Testis (tissue), 3 donors: ENCODE results near the gene H1-8. TPM values are rescaled to one million over a fixed set of nuclear protein-coding genes. Genes with fewer than 3 reads are reported as not detected.
A peak's percentile ranks its signal among the peaks of the same experiment; 100 is the strongest.

ENCODE experiments used
- DNase-seq: peaks from one replicate; pipeline ENCODE4 v3.0.0-alpha.2; 2019
- H3K27ac ChIP-seq, 2 donors: fragments of 200-600 bp; sonication (generic); one replicate each; pipeline ENCODE4 v1.5.1; 2019
- H3K27me3 ChIP-seq: fragments of 200-600 bp; sonication (generic); one replicate; pipeline ENCODE4 v1.5.1; 2019
- H3K36me3 ChIP-seq: fragments of 200-600 bp; sonication (generic); one replicate; pipeline ENCODE4 v1.5.1; 2017; ENCODE audit warnings: low read depth; ENCODE audit errors: missing control alignments
- H3K4me1 ChIP-seq: fragments of 200-600 bp; sonication (generic); one replicate; pipeline ENCODE4 v1.5.1; 2019
- H3K4me3 ChIP-seq, 2 donors: fragments of 200-600 bp; sonication (generic); one replicate each; pipeline ENCODE4 v1.5.1; 2017 to 2019
- H3K9me3 ChIP-seq: fragments of 200-600 bp; sonication (generic); one replicate; pipeline ENCODE4 v1.5.1; 2017
- CTCF ChIP-seq, 3 experiments: fragments of 450-650 bp in 2 of 3; fragments of 200-600 bp in 1 of 3; sonication (generic) in 1 of 3; IDR thresholded peaks; one replicate each; pipeline ENCODE4 v1.5.1; 2016 to 2019; ENCODE audit warnings: antibody characterized with exemption in 3 of 3, mild to moderate bottlenecking in 2 of 3, moderate library complexity in 1 of 3
- POLR2A ChIP-seq: fragments of 450-650 bp; IDR thresholded peaks from one replicate; pipeline ENCODE4 v1.6.1; 2017; ENCODE audit warnings: antibody characterized with exemption, mild to moderate bottlenecking, moderate library complexity
- WGBS, 2 donors: methylation state at CpG; one replicate each; pipeline ENCODE4 v1.1.5; 2018; 5-methylcytosine and 5-hydroxymethylcytosine counted together
- intact Hi-C: fragments of 100-400 bp; cut with DNase I; formaldehyde crosslinking; loops from one replicate; pipeline ENCODE4 v1.15.1; 2023; ENCODE audit warnings: low total_unique reads
- polyA plus RNA-seq: library from polyadenylated mRNA; stranded (reverse); fragments of 350-450 nt; fragmentation: Illumina TruSeq; extraction: RNeasy Lipid Tissue Mini Kit (QIAGEN cat#74804); gene quantifications from one replicate; pipeline ENCODE4 v1.2.3, GENCODE V29; 2014; ENCODE audit warnings: low read depth, low replicate concordance; ENCODE audit not compliant: insufficient read depth
- total RNA-seq, 2 donors: library from RNA; depleted of rRNA; stranded (reverse); fragments of >200 nt; gene quantifications; one replicate each; pipeline ENCODE4 v1.2.3, GENCODE V29; 2016

Gene H1-8
- total and polyA plus RNA-seq, 3 donors from 2014 or later: 4.2 to 8.6 (median 4.8) TPM

DNA sequence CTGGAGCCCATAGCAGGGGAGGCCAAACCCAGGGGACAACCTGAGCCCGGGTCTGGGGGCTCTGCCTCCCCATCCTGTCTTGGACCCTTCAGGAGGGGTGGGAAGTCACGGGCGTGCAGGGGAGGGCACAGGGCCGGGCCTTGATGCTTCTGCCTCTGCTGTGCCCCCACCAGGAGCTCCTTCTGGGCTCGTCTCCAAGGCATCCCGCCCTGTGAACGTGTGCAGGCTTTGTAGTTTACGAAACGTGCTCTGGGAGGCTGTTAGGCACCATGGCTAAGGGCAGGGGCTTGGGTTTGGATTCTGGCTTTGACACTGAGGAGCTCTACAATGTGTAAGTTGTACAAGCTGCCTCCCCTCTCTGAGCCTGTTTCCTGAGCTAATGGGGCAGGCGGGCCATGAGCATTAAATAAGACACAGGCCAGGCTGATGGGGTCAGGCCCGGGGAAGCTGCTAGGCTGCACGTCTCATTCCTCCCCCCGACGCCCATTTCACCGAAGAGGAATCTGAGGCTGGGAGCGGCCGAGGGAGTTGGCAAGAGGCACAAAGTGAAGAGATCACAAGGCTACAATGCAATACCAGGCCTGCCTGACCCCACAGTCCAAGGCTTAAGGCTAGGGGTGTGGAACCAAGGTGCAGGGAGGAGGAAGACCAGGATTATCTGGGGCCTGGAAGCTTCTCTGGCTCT is 43.9 kb downstream of the H1-8 start:
- Histone ChIP-seq H3K27me3 (no peaks in the 10 kb centered on the region), H3K27ac (no peak overlapping the region), H3K9me3 (no peaks in the 10 kb centered on the region), H3K4me1 (peaks cover 45% of the 10 kb centered on the region), H3K36me3 (no peaks in the 10 kb centered on the region), H3K4me3 (no peak overlapping the region)
- TF ChIP-seq POLR2A: no peak
- TF ChIP-seq CTCF (IDR thresholded peaks at IDR 0.05): no peak
- WGBS, 2 donors: 64 to 75% methylated on average over 8 to 17 of the region's 17 CpGs
- DNase-seq: peak; percentile 62
- intact Hi-C loops: no loop called here

DNA sequence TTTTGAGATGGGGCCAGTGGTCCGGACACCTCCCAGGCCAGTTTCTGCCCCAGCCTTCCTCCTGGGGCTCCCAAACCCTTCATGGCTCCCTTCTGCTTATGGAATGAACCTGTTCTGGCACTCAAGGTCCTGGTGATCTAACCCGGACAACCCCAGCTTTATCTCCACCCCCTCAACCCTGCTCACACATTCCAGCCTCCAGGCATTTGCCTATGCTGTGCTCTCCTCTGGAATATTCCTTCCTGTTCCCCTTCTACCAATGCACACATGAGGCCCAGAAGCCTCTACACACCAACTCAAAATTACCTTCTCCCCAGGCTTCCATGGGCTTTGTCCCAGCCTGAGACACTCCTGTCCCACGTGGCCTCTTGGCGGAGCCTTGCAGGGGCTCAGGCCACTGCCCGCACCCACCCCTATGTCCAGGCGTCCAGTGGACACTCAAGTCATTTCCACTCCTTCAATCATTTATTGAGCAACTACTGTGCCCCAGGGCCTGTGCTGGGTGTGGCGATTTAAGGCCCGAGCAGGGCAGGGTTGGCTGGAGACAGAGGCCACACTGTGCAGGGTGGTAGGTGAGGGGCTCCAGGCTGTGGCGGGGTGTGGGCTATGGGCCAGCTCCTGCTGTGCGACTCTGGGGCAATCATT is 44.7 kb downstream of the H1-8 start:
- H3K36me3 ChIP-seq: no peaks in the 10 kb centered on the region
- 86 to 88% methylated on average over 7 to 10 of the region's 10 CpGs for WGBS, 2 donors
- intact Hi-C loops: no loop called here

GRCh38 chr3:129590215-129590614 is 47.2 kb downstream of the H1-8 start:
- no peak for DNase-seq
- Histone ChIP-seq H3K9me3 (no peaks in the 10 kb centered on the region), H3K4me1 (peaks cover 74% of the 10 kb centered on the region), H3K4me3 (no peak overlapping the region), H3K27ac (peak overlapping the region in 1 of 2 donors; percentile 35), H3K36me3 (no peaks in the 10 kb centered on the region), H3K27me3 (no peaks in the 10 kb centered on the region)
- 55 to 62% methylated on average over 7 to 8 of the region's 8 CpGs for WGBS, 2 donors
- intact Hi-C loops: no loop called here
- no peak for TF ChIP-seq CTCF (IDR thresholded peaks at IDR 0.05)
- no peak for TF ChIP-seq POLR2A

More for the DNA sequence above, 44.7 kb downstream of the H1-8 start:
- Histone ChIP-seq H3K27ac (peak overlapping the region in 1 of 2 donors; percentile 36), H3K9me3 (no peaks in the 10 kb centered on the region), H3K27me3 (no peaks in the 10 kb centered on the region), H3K4me1 (peaks cover 51% of the 10 kb centered on the region), H3K4me3 (no peak overlapping the region)
- no peak for DNase-seq
- TF ChIP-seq CTCF (IDR thresholded peaks at IDR 0.05) (no peak), POLR2A (no peak)

GRCh38 chr3:129591932-129592331 is 49.0 kb downstream of the H1-8 start:
- TF ChIP-seq POLR2A (no peak), CTCF (IDR thresholded peaks at IDR 0.05) (no peak)
- intact Hi-C loops: no loop called here

More at GRCh38 chr3:129591932-129592331, 49.0 kb downstream of the H1-8 start:
- H3K27ac ChIP-seq: peak overlapping the region; percentile 86
- WGBS, 2 donors: 56 to 63% methylated on average over 7 to 8 of the region's 8 CpGs
- H3K36me3 ChIP-seq: no peaks in the 10 kb centered on the region
- peaks cover 85% of the 10 kb centered on the region for H3K4me1 ChIP-seq
- H3K4me3 ChIP-seq: no peak overlapping the region
- H3K27me3 ChIP-seq: no peaks in the 10 kb centered on the region
- DNase-seq: no peak
- H3K9me3 ChIP-seq: no peaks in the 10 kb centered on the region
